Parathyroid adenoma (tissue), 2 donors: Measurements from ENCODE around the gene CATSPER4.

Experiments used
- H2AFZ ChIP-seq: fragments of 300-600 bp; sonication (generic); one replicate; pipeline ENCODE4 v1.7.0; 2017; ENCODE audit warnings: antibody characterized with exemption, mild to moderate bottlenecking
- H3K27ac ChIP-seq: fragments of 300-600 bp; sonication (generic); one replicate; pipeline ENCODE4 v1.7.0; 2017
- H3K27me3 ChIP-seq: fragments of 300-600 bp; sonication (generic); one replicate; pipeline ENCODE4 v1.7.0; 2017; ENCODE audit warnings: low read length; ENCODE audit not compliant: control insufficient read depth, insufficient read depth
- H3K36me3 ChIP-seq: fragments of 300-600 bp; sonication (generic); one replicate; pipeline ENCODE4 v1.7.0; 2017; ENCODE audit warnings: low read length; ENCODE audit not compliant: control insufficient read depth, insufficient read depth
- H3K4me1 ChIP-seq: fragments of 300-600 bp; sonication (generic); one replicate; pipeline ENCODE4 v1.7.0; 2017; ENCODE audit warnings: control low read depth
- H3K4me2 ChIP-seq: fragments of 300-600 bp; sonication (generic); one replicate; pipeline ENCODE4 v1.7.0; 2017; ENCODE audit warnings: low read length
- H3K4me3 ChIP-seq: fragments of 300-600 bp; sonication (generic); one replicate; pipeline ENCODE4 v1.7.0; 2017; ENCODE audit warnings: low read depth, low read length
- H3K79me2 ChIP-seq: fragments of 300-600 bp; sonication (generic); one replicate; pipeline ENCODE4 v1.7.0; 2017; ENCODE audit warnings: control low read depth
- H3K9ac ChIP-seq: fragments of 300-600 bp; sonication (generic); one replicate; pipeline ENCODE4 v1.7.0; 2017; ENCODE audit warnings: mild to moderate bottlenecking
- H3K9me3 ChIP-seq: fragments of 300-600 bp; sonication (generic); one replicate; pipeline ENCODE4 v1.7.0; 2017; ENCODE audit warnings: low read length; ENCODE audit not compliant: control insufficient read depth
- CTCF ChIP-seq: fragments of 300-600 bp; sonication (generic); IDR thresholded peaks from one replicate; pipeline ENCODE4 v1.7.0; 2017; ENCODE audit warnings: antibody characterized with exemption, mild to moderate bottlenecking
- donor health status: primary hyperparathyroidism.

The CATSPER4 gene

GRCh38 chr1:26189331-26189730, 1.1 kb upstream of the CATSPER4 start:
- H3K79me2 ChIP-seq = no peaks in the 10 kb centered on the region
- no peaks in the 10 kb centered on the region for H3K27me3 ChIP-seq
- no peak for TF ChIP-seq CTCF
- H3K4me3 ChIP-seq = no peak overlapping the region
- H3K9me3 ChIP-seq = no peaks in the 10 kb centered on the region
- H2AFZ ChIP-seq = no peak overlapping the region
- no peak overlapping the region for H3K27ac ChIP-seq
- H3K36me3 ChIP-seq = no peaks in the 10 kb centered on the region
- no peak overlapping the region for H3K9ac ChIP-seq
- H3K4me1 ChIP-seq = no peaks in the 10 kb centered on the region
- H3K4me2 ChIP-seq = no peak overlapping the region

GRCh38 chr1:26189751-26190275, 589 bp upstream of the CATSPER4 start:
- Histone ChIP-seq H3K4me3 (no peak overlapping the region), H3K4me2 (no peak overlapping the region), H3K9me3 (no peaks in the 10 kb centered on the region), H3K4me1 (no peaks in the 10 kb centered on the region), H2AFZ (no peak overlapping the region), H3K27me3 (no peaks in the 10 kb centered on the region), H3K9ac (no peak overlapping the region), H3K36me3 (no peaks in the 10 kb centered on the region), H3K27ac (no peak overlapping the region), H3K79me2 (no peaks in the 10 kb centered on the region)
- no peak for TF ChIP-seq CTCF

- no peak overlapping the region for H2AFZ ChIP-seq
- H3K4me3 ChIP-seq = no peak overlapping the region
- TF ChIP-seq CTCF = no peak
- no peak overlapping the region for H3K9ac ChIP-seq
- H3K27me3 ChIP-seq = no peaks in the 10 kb centered on the region
- H3K27ac ChIP-seq = no peak overlapping the region
- no peaks in the 10 kb centered on the region for H3K4me1 ChIP-seq
- no peak overlapping the region for H3K4me2 ChIP-seq
- no peaks in the 10 kb centered on the region for H3K79me2 ChIP-seq
- H3K9me3 ChIP-seq = no peaks in the 10 kb centered on the region
- no peaks in the 10 kb centered on the region for H3K36me3 ChIP-seq
These were observed 1.3 kb downstream of the CATSPER4 start for GRCh38 chr1:26191739-26192138.

GRCh38 chr1:26195805-26196204, 5.4 kb downstream of the CATSPER4 start:
- Histone ChIP-seq H3K79me2 (no peaks in the 10 kb centered on the region), H3K27me3 (no peaks in the 10 kb centered on the region)

More at GRCh38 chr1:26195805-26196204, 5.4 kb downstream of the CATSPER4 start:
- Histone ChIP-seq H3K36me3 (no peaks in the 10 kb centered on the region), H3K9me3 (no peaks in the 10 kb centered on the region), H3K4me2 (no peak overlapping the region), H3K4me1 (no peaks in the 10 kb centered on the region), H3K9ac (no peak overlapping the region), H3K27ac (no peak overlapping the region), H2AFZ (no peak overlapping the region), H3K4me3 (no peak overlapping the region)
- TF ChIP-seq CTCF = no peak
